GM19043 (cell line): ENCODE measurements around the gene SSH2.

Experiments
- ATAC-seq: cut with Tn5 transposase; IDR thresholded peaks from one replicate; pipeline ENCODE4 v1.9.1; 2021; ENCODE audit warnings: low read depth; ENCODE audit not compliant: unreplicated experiment

The SSH2 gene

DNA sequence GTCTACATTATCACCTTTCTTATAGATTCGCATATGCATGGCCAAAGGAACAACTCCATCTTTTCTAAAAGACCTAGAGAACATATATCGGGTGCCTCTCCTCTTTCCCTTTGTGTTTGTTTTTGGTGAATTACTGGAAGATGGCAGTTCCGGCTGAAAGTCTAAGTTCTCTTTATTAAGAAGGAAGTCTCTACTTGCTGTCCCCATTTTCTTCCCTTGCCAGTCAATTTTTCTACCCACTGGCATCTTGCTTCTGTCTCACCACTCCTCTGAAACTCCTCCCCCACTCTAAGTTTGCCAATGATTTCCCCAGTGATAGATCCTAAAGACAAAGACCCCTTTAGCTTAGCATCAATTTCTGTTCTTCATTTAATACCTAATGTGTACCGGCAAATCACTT is 213.5 kb downstream of the SSH2 start:
- no peak for ATAC-seq

DNA sequence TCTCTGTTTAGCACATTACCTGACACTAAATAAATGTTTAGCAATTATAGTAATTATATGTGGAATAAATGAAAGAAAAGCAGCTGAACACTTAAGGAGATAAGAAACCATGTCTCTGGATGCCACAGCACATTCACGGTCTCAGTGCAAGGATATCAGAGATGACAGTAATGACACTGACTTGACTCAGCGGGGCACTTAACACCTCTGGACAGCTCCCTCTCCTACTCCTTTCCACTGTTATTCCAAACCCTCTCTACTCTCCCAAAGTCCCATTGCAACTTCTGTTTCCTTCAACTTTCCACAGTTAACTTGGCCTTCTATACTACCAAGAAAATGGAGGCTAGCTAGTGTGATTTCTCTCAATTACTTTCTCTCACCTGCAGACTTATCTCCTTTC is 214.3 kb downstream of the SSH2 start:
- no peak for ATAC-seq

- ATAC-seq: no peak
Observed at GRCh38 chr17:29714146-29714545, 215.9 kb downstream of the SSH2 start.

GRCh38 chr17:29713626-29714025 is 216.4 kb downstream of the SSH2 start:
- ATAC-seq: no peak

DNA sequence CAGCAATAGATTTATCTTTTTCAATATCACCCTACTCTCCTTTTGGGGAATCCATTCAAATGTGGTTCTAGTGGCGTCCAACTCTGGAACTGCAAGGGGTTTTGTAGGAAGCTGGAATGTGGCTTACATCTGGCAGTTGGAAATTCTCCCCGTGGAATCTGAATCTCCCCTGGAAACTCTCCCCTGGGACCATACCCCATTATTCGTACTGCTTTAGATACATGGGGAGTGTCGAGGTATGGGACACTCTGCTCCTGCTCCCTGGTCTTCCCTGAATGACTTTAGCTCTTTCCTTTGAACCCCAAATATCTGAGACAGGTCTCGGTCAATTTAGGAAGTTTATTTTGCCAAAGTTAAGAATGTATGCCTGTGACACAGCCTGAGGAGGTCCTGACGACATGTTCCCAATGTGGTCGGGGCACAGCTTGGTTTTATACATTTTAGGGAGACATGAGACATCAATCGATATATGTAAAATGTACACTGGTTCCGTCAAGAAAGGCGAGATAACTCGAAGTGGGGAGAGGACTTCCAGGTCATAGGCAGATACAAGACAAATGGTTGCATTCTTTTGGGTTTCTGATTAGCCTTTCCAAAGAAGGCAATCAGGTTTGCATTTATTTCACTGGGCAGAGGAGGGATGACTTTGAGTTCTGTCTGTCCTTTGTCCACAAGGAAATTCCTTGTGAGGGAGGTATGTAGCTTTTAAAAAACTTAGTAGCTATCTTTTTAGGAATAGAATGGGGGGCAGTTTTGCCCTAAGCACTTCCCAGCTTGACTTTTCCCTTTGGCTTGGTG is 218.2 kb downstream of the SSH2 start:
- no peak for ATAC-seq

DNA sequence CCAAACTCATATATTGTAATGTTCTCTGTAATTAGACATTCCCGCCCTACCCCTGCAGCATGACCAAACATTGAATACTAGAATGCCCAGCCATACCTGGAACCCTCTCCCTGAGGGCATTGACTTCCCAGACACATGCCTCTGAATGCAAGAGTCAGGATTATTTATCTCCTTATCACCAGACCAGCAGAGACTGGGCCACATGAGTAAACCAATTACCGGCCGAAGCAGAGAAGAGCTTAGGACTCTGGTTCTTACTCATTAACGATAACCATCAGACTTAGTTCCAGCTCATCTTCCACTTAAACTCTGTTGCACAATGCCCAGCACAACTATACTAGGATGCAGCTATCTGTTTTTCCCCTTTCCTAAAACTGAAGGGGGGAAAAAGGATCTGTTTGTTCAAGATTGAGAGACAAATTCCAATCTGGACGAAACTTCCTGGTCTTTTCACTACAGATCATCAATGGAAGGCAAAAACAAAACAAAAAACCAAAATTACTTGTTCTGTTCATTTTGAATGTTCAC is 219.1 kb downstream of the SSH2 start:
- no peak for ATAC-seq

GRCh38 chr17:29710520-29710884 is 219.5 kb downstream of the SSH2 start:
- no peak for ATAC-seq

GRCh38 chr17:29709866-29710519 is 220.0 kb downstream of the SSH2 start:
- ATAC-seq: no peak

- no peak for ATAC-seq
Observed at GRCh38 chr17:29707212-29707571, 222.8 kb downstream of the SSH2 start.

DNA sequence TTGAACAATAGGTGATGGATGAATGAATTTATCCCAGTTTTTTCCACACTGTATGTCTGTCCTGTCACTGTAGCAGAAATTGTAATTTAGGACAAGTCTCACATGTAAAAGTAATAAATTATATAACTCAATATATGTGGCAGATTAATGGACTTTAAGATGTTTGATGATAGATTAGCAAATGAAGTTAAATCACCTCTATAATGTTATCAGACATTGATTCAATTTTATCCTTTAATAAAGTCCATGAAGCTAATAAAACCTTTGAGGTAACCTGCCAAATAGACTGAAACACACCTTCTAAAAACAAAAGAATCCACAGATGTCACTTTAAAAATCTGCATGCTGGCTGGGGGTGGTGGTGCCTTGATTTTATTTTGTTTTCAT is 224.0 kb downstream of the SSH2 start:
- ATAC-seq: no peak

DNA sequence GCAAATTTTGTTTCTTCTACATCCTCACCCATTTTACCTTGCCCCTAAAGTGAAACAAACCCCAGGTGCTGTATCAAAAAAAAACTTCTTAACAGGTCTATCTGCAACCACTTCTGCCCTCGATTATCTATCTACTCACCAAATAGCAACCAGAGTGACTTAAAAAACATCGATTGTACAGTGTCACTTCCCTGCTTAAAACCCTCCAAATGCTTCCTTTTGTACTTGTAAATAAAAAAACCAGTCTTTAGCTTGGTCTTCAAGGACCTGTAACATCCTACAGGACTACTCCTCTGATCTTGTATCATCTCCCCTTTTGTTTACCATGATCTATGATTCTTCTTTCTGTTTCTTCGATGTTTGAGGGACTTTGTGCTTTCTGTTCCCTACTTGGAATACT is 224.6 kb downstream of the SSH2 start:
- ATAC-seq: no peak

GRCh38 chr17:29699283-29699682 is 230.7 kb downstream of the SSH2 start:
- ATAC-seq: no peak

DNA sequence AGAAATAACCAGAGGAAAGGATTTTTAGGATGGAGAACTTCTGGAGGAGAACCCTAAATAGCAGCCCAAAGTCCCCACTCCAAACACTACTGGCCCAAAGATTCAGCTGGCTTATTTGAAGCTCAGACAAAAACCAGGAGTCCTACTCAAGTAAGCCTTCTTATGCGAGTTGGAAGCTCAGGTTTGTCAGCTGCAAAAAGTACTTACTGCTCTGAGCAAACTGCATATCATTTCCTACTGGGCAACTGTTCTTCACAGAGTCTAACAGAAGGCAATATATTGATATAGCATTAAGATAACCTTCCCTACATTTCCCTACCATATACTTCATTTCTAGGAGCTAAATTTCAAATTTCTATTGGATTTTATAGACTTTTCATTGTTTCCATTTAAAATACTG is 231.2 kb downstream of the SSH2 start:
- no peak for ATAC-seq

DNA sequence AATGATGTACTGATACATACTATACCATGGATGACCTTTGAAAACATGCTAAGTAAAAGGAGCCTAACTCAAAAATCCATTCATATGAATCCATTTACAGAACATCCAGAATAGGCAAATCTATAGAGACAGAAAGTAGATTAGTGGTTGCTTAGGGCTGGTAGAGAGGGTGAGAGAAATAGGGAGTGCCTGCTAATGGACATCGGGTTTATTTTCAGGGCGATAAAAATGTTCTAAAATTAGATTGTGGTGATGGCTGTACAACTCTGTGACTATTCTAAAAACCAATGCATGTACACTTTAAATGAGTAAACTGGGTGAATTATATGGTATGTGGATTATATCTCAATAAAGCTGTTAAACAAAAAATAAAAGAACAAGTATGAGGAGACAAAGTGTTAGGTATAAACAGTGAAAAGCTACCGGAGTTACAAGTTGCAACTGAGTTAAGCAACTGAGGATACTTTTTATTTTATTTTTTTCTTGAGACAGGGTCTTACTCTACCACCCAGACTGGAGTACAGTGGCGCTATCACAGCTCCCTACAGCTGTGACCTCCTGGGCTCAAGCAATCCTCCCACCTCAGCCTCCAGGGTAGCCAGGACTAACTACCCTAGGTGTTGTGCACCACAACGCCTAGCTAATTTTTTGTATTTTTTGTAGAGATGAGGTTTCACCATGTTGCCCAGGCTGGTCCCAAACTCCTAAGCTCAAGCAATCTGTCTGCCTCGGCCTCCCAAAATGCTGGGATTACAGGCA is 231.8 kb downstream of the SSH2 start:
- ATAC-seq: no peak

GRCh38 chr17:29697371-29697770 is 232.7 kb downstream of the SSH2 start:
- ATAC-seq: no peak

DNA sequence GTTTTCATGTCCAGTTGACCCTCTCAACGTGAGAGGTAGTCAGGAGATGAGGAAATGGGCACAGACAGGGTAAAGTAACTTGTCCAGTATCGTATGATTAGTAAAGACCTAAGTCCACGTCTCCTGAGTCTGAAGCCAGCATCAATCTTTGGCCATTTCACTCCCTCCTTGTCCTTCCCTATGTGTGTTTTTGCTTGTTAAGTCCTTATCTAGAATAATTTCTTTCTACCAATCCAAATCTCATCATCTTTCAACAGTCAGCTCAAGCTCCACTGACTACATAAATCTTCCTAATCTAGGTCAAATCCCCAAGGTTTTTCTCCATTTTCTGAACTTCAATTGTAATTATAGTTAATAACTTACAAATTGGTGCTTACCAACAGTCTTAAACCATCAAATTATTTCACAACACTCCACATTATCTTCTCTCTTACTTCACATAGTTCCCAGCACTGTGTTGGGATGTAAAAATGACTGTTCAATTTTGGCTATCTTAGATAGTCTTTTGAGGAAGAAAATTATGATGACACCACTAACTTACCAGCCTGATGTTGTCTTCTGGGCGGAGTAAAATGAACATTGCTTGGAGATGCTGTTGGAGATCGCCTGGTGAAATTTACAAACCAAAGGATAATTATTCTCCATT is 235.0 kb downstream of the SSH2 start:
- no peak for ATAC-seq

- ATAC-seq: no peak
Observed at GRCh38 chr17:29693751-29694150, 236.3 kb downstream of the SSH2 start.

DNA sequence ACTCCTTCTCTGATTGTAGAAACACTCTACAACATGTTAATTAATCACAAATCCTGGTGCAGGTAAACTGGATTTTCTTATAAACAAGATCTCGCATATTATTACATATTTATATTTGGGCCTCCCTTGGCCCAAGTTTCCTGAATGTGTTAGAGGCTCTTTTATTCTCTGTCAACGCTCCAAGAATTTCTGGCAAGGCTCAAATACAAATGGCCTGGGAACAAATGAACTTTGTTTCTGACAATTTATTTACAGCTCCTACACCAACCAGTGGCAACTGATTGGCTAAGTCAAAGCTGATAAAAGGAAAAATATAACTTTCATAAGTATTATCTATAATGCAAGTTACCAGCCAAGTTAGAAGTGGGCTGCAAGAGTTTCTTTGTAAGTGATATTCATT is 242.4 kb downstream of the SSH2 start:
- no peak for ATAC-seq

DNA sequence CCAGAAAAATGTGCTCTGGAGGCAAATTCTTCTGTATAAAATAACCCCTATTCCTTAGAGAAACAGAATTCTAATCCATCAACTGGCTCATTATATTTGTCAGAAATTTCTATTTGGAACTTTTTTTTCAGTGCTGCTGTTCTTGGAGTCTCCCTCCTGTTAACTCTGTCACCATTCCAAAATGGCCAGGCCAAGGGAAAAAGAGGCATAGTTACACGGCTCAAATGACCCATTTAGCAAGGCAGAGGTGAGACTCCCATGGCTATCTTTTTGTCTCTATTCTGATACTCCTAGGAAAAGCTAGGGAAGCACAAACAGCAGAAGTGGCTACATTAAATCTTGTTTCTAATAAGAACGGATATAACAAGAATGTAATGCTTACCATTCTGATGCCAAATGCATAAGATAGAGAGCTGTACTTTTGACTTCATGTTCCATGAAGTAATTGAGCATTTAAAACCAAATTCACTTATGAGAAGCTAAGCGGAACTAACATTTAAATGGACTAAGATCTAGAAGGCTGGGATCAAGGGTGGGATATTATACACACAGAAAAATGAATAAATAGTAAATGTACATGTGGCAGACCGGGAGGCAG is 242.9 kb downstream of the SSH2 start:
- ATAC-seq: no peak

- no peak for ATAC-seq
Observed at GRCh38 chr17:29683481-29683880, 246.5 kb downstream of the SSH2 start.

- ATAC-seq: no peak
Observed at GRCh38 chr17:29682987-29683386, 247.0 kb downstream of the SSH2 start.
